Natural killer cell treated with Interleukin-12 subunit alpha and Interleukin-12 subunit beta and Interleukin-15 and Interleukin-18, amount 100 ng/mL, for 72 hours (primary cell): Measurements from ENCODE around the gene NPEPL1. TPM values are rescaled to one million over a fixed set of nuclear protein-coding genes. Genes with fewer than 3 reads are reported as not detected.

ENCODE experiments used
- ATAC-seq, 2 donors: fragments of 150-1000 bp; cut with Tn5 transposase in 1 of 2; sonication (Bioruptor Pico), chemical (Tn5 transposase) in 1 of 2; 2 replicates each; pipeline ENCODE4 v1.10.0; 2021
- DNase-seq: peaks from one replicate; pipeline ENCODE4 v3.0.0; 2022; ENCODE audit warnings: low spot score
- H3K27ac Mint-ChIP-seq, 2 donors: 1 replicate in 1 of 2; 2 replicates in 1 of 2; pipeline ENCODE4 v1.8.0; 2022; ENCODE audit warnings: mixed read lengths in 2 of 2, mild to moderate bottlenecking in 1 of 2, moderate library complexity in 1 of 2
- H3K27me3 Mint-ChIP-seq, 2 donors: 1 replicate in 1 of 2; 2 replicates in 1 of 2; pipeline ENCODE4 v1.8.0; 2022; ENCODE audit warnings: mixed read lengths in 2 of 2
- H3K36me3 Mint-ChIP-seq: one replicate; pipeline ENCODE4 v1.8.0; 2022; ENCODE audit warnings: mixed read lengths
- H3K4me1 Mint-ChIP-seq, 2 donors: 1 replicate in 1 of 2; 2 replicates in 1 of 2; pipeline ENCODE4 v1.8.0; 2022; ENCODE audit warnings: low read depth in 2 of 2, mixed read lengths in 2 of 2, mild to moderate bottlenecking in 1 of 2
- H3K4me3 Mint-ChIP-seq: one replicate; pipeline ENCODE4 v1.8.0; 2022; ENCODE audit warnings: mixed read lengths
- H3K9me3 Mint-ChIP-seq: 2 replicates; pipeline ENCODE4 v1.8.0; 2022; ENCODE audit warnings: mixed read lengths
- total RNA-seq, 2 donors: library from RNA; stranded (reverse); gene quantifications; one replicate each; pipeline ENCODE4 v1.2.3, GENCODE V29; 2022

The NPEPL1 gene
- total RNA-seq, 2 donors from 2014 or later = 23.6 to 30.4 TPM

- Mint-ChIP-seq H3K27me3 (no peaks in the 10 kb centered on the region), H3K27ac (no peak overlapping the region), H3K36me3 (peaks cover 10% of the 10 kb centered on the region), H3K4me1 (peaks cover 25 to 26% of the 10 kb centered on the region in 2 donors), H3K4me3 (no peak overlapping the region), H3K9me3 (no peaks in the 10 kb centered on the region)
- ATAC-seq (no peak), DNase-seq (no peak)
Measured at GRCh38 chr20:58664883-58665282, 27.7 kb upstream of the NPEPL1 start.

- H3K4me3 Mint-ChIP-seq = no peak overlapping the region
- peaks cover 10% of the 10 kb centered on the region for H3K36me3 Mint-ChIP-seq
- no peaks in the 10 kb centered on the region for H3K9me3 Mint-ChIP-seq
- ATAC-seq (no peak), DNase-seq (no peak)
- H3K27ac Mint-ChIP-seq = no peak overlapping the region
- H3K27me3 Mint-ChIP-seq = no peaks in the 10 kb centered on the region
- H3K4me1 Mint-ChIP-seq = peaks cover 19 to 21% of the 10 kb centered on the region in 2 donors
Measured at GRCh38 chr20:58665606-58666005, 27.0 kb upstream of the NPEPL1 start.

GRCh38 chr20:58666702-58667101, 25.9 kb upstream of the NPEPL1 start:
- H3K4me3 Mint-ChIP-seq = no peak overlapping the region
- H3K4me1 Mint-ChIP-seq = peaks cover 9 to 12% of the 10 kb centered on the region in 2 donors
- no peak for ATAC-seq
- DNase-seq = no peak
- H3K9me3 Mint-ChIP-seq = no peaks in the 10 kb centered on the region
- H3K36me3 Mint-ChIP-seq = peaks cover 10% of the 10 kb centered on the region
- no peak overlapping the region for H3K27ac Mint-ChIP-seq
- no peaks in the 10 kb centered on the region for H3K27me3 Mint-ChIP-seq

- DNase-seq = no peak
- no peaks in the 10 kb centered on the region for H3K27me3 Mint-ChIP-seq
- ATAC-seq = no peak
- peaks cover 4 to 6% of the 10 kb centered on the region in 2 donors for H3K4me1 Mint-ChIP-seq
- no peaks in the 10 kb centered on the region for H3K9me3 Mint-ChIP-seq
- peaks cover 14% of the 10 kb centered on the region for H3K36me3 Mint-ChIP-seq
- H3K27ac Mint-ChIP-seq = no peak overlapping the region
- H3K4me3 Mint-ChIP-seq = no peak overlapping the region
Measured at GRCh38 chr20:58667975-58668374, 24.6 kb upstream of the NPEPL1 start.

GRCh38 chr20:58668901-58669286, 23.7 kb upstream of the NPEPL1 start:
- Mint-ChIP-seq H3K36me3 (peaks cover 17% of the 10 kb centered on the region), H3K4me1 (peaks cover 3 to 4% of the 10 kb centered on the region in 2 donors), H3K4me3 (no peak overlapping the region), H3K27ac (no peak overlapping the region), H3K27me3 (no peaks in the 10 kb centered on the region), H3K9me3 (no peaks in the 10 kb centered on the region)
- no peak for DNase-seq
- ATAC-seq = no peak

GRCh38 chr20:58669287-58670006, 23.2 kb upstream of the NPEPL1 start:
- Mint-ChIP-seq H3K4me3 (no peak overlapping the region), H3K4me1 (peaks cover 3 to 4% of the 10 kb centered on the region in 2 donors), H3K27ac (no peak overlapping the region), H3K36me3 (peaks cover 17% of the 10 kb centered on the region), H3K9me3 (no peaks in the 10 kb centered on the region), H3K27me3 (no peaks in the 10 kb centered on the region)
- no peak for ATAC-seq
- DNase-seq = no peak

GRCh38 chr20:58670102-58670501, 22.5 kb upstream of the NPEPL1 start:
- no peaks in the 10 kb centered on the region for H3K9me3 Mint-ChIP-seq
- no peak overlapping the region for H3K27ac Mint-ChIP-seq
- no peak overlapping the region for H3K4me3 Mint-ChIP-seq
- DNase-seq (no peak), ATAC-seq (no peak)
- peaks cover 3 to 4% of the 10 kb centered on the region in 2 donors for H3K4me1 Mint-ChIP-seq
- H3K36me3 Mint-ChIP-seq = peaks cover 17% of the 10 kb centered on the region
- H3K27me3 Mint-ChIP-seq = no peaks in the 10 kb centered on the region

- no peak overlapping the region for H3K4me3 Mint-ChIP-seq
- no peaks in the 10 kb centered on the region for H3K27me3 Mint-ChIP-seq
- peaks cover 0 to 3% of the 10 kb centered on the region in 2 donors for H3K4me1 Mint-ChIP-seq
- no peak for ATAC-seq
- H3K27ac Mint-ChIP-seq = no peak overlapping the region
- DNase-seq = no peak
- H3K36me3 Mint-ChIP-seq = peaks cover 17% of the 10 kb centered on the region
- no peaks in the 10 kb centered on the region for H3K9me3 Mint-ChIP-seq
Measured at GRCh38 chr20:58670659-58671058, 21.9 kb upstream of the NPEPL1 start.

GRCh38 chr20:58673119-58673518, 19.5 kb upstream of the NPEPL1 start:
- Mint-ChIP-seq H3K27me3 (no peaks in the 10 kb centered on the region), H3K4me3 (no peak overlapping the region), H3K9me3 (no peaks in the 10 kb centered on the region), H3K36me3 (peaks cover 12% of the 10 kb centered on the region), H3K4me1 (no peaks in the 10 kb centered on the region), H3K27ac (no peak overlapping the region)
- ATAC-seq = no peak
- DNase-seq = no peak

- Mint-ChIP-seq H3K4me3 (no peak overlapping the region), H3K36me3 (peaks cover 12% of the 10 kb centered on the region), H3K27me3 (no peaks in the 10 kb centered on the region), H3K4me1 (peaks cover 0 to 3% of the 10 kb centered on the region in 2 donors), H3K9me3 (no peaks in the 10 kb centered on the region), H3K27ac (no peak overlapping the region)
- no peak for ATAC-seq
- DNase-seq = no peak
Measured at GRCh38 chr20:58675146-58675584, 17.4 kb upstream of the NPEPL1 start.

GRCh38 chr20:58675641-58676040, 17.0 kb upstream of the NPEPL1 start:
- no peak for ATAC-seq

GRCh38 chr20:58676161-58676560, 16.4 kb upstream of the NPEPL1 start:
- Mint-ChIP-seq H3K4me1 (peaks cover 0 to 3% of the 10 kb centered on the region in 2 donors), H3K27me3 (no peaks in the 10 kb centered on the region), H3K36me3 (peaks cover 12% of the 10 kb centered on the region), H3K27ac (no peak overlapping the region), H3K4me3 (no peak overlapping the region), H3K9me3 (no peaks in the 10 kb centered on the region)
- DNase-seq (no peak), ATAC-seq (no peak)

More at GRCh38 chr20:58675641-58676040, 17.0 kb upstream of the NPEPL1 start:
- H3K9me3 Mint-ChIP-seq = no peaks in the 10 kb centered on the region
- H3K4me3 Mint-ChIP-seq = no peak overlapping the region
- peaks cover 0 to 3% of the 10 kb centered on the region in 2 donors for H3K4me1 Mint-ChIP-seq
- no peak for DNase-seq
- peaks cover 12% of the 10 kb centered on the region for H3K36me3 Mint-ChIP-seq
- H3K27ac Mint-ChIP-seq = no peak overlapping the region
- no peaks in the 10 kb centered on the region for H3K27me3 Mint-ChIP-seq

GRCh38 chr20:58677079-58677604, 15.5 kb upstream of the NPEPL1 start:
- Mint-ChIP-seq H3K27ac (no peak overlapping the region), H3K36me3 (peaks cover 12% of the 10 kb centered on the region)
- no peak for ATAC-seq

GRCh38 chr20:58677808-58678207, 14.8 kb upstream of the NPEPL1 start:
- Mint-ChIP-seq H3K27ac (no peak overlapping the region), H3K27me3 (no peaks in the 10 kb centered on the region), H3K4me1 (peaks cover 0 to 3% of the 10 kb centered on the region in 2 donors), H3K36me3 (peaks cover 10% of the 10 kb centered on the region), H3K4me3 (no peak overlapping the region), H3K9me3 (no peaks in the 10 kb centered on the region)
- DNase-seq (no peak), ATAC-seq (no peak)

More at GRCh38 chr20:58677079-58677604, 15.5 kb upstream of the NPEPL1 start:
- DNase-seq = no peak
- H3K4me1 Mint-ChIP-seq = peaks cover 0 to 3% of the 10 kb centered on the region in 2 donors
- H3K4me3 Mint-ChIP-seq = no peak overlapping the region
- H3K9me3 Mint-ChIP-seq = no peaks in the 10 kb centered on the region
- no peaks in the 10 kb centered on the region for H3K27me3 Mint-ChIP-seq
